Jurkat, Clone E6-1 (cell line): ENCODE results near the gene MAP6.

Source experiments
- DNase-seq: peaks from one replicate; pipeline ENCODE4 v3.0.0-alpha.2; 2011; ENCODE audit warnings: low read depth, low spot score
- H3K4me3 ChIP-seq: 2 replicates; pipeline ENCODE4 v1.5.1; 2011; ENCODE audit warnings: mild to moderate bottlenecking, low read length, control low read depth, moderate library complexity

MAP6 gene

GRCh38 chr11:75562048-75562835 is 106.6 kb downstream of the MAP6 start, which contains the start of gene SERPINH1:
Gene SERPINH1 (plus strand): TSS chr11:75562253. CDS start chr11:75566350, 4,097 bp downstream.
- no peak for DNase-seq
- peak within 1 kb of the TSS; percentile 68 for H3K4me3 ChIP-seq

- H3K4me3 ChIP-seq, result peak overlapping the region; percentile 68
- DNase-seq, result no peak
Measured at GRCh38 chr11:75561426-75562047, 107.3 kb downstream of the MAP6 start.

- no peak for DNase-seq
- no peak overlapping the region for H3K4me3 ChIP-seq
Measured at GRCh38 chr11:75560644-75561043, 108.2 kb downstream of the MAP6 start.

- no peak overlapping the region for H3K4me3 ChIP-seq
- no peak for DNase-seq
Measured at GRCh38 chr11:75558939-75559843, 109.6 kb downstream of the MAP6 start.

GRCh38 chr11:75557666-75558494 is 111.0 kb downstream of the MAP6 start:
- no peak overlapping the region for H3K4me3 ChIP-seq
- no peak for DNase-seq

GRCh38 chr11:75556275-75556674 is 112.6 kb downstream of the MAP6 start:
- H3K4me3 ChIP-seq, result no peak overlapping the region
- no peak for DNase-seq

- H3K4me3 ChIP-seq, result no peak overlapping the region
- no peak for DNase-seq
Measured at GRCh38 chr11:75555079-75555811, 113.6 kb downstream of the MAP6 start.

- no peak overlapping the region for H3K4me3 ChIP-seq
- DNase-seq, result no peak
Measured at GRCh38 chr11:75554258-75555022, 114.4 kb downstream of the MAP6 start.

- no peak for DNase-seq
Measured at GRCh38 chr11:75553889-75554257, 115.0 kb downstream of the MAP6 start.

GRCh38 chr11:75553182-75553581 is 115.7 kb downstream of the MAP6 start:
- H3K4me3 ChIP-seq, result no peak overlapping the region

More at GRCh38 chr11:75553889-75554257, 115.0 kb downstream of the MAP6 start:
- no peak overlapping the region for H3K4me3 ChIP-seq

GRCh38 chr11:75549370-75549958 is 119.4 kb downstream of the MAP6 start:
- no peak overlapping the region for H3K4me3 ChIP-seq
- DNase-seq, result peak; percentile 80

More at GRCh38 chr11:75553182-75553581, 115.7 kb downstream of the MAP6 start:
- no peak for DNase-seq

GRCh38 chr11:75548595-75549272 is 120.1 kb downstream of the MAP6 start:
- no peak overlapping the region for H3K4me3 ChIP-seq
- no peak for DNase-seq

- no peak overlapping the region for H3K4me3 ChIP-seq
- no peak for DNase-seq
Measured at GRCh38 chr11:75547617-75548058, 121.2 kb downstream of the MAP6 start.

- no peak for DNase-seq
- H3K4me3 ChIP-seq, result no peak overlapping the region
Measured at GRCh38 chr11:75547177-75547576, 121.7 kb downstream of the MAP6 start.

- H3K4me3 ChIP-seq, result no peak overlapping the region
- no peak for DNase-seq
Measured at GRCh38 chr11:75543806-75544205, 125.0 kb downstream of the MAP6 start.

GRCh38 chr11:75542088-75542438 is 126.8 kb downstream of the MAP6 start:
- no peak for DNase-seq
- no peak overlapping the region for H3K4me3 ChIP-seq
